ENCODE measurements around the gene LIF. TPM values are rescaled to one million over a fixed set of nuclear protein-coding genes. Genes with fewer than 3 reads are reported as not detected.

Gene LIF
- total RNA-seq, 3 donors from 2014 or later (not counting 1 experiment from before 2014, with no cell fraction given) = 2.0 to 2.7 (median 2.6) TPM

DNA sequence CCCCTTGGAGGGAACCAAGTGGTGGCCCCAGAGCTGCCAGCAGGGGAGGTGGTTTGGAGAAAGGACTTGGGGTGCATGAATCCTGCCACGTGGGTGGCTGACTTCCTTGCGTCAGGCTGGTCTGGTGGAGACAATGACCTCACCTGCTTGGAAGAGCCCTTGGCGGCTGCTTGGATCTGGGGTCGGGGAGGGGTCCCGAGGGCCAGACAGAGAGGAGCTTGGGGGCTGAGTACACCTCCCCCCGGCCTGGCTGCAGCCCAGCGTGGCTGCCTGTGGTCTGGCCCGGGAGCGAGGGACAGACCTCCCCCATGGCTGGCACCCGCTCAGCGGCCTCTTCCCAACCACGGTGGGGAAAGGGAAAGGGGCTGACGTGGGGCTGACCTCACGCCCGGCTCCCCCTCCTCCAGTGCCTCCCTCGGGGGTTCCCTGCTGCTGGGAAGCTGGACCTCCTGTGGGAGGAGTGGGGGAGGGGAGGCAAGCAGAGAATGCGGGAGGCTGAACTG, 13.8 kb downstream of the LIF start:
- H3K27ac Mint-ChIP-seq = no peak overlapping the region
- H3K9me3 ChIP-seq (ENCODE audit: control insufficient read depth, insufficient read depth, low read length) = no peaks in the 10 kb centered on the region
- H3K4me3 ChIP-seq (ENCODE audit: low read length) = no peak overlapping the region
- DNase-seq = no peak
- no peaks in the 10 kb centered on the region for H3K27me3 Mint-ChIP-seq (ENCODE audit: low read depth in 2 of 2)
- H3K4me1 Mint-ChIP-seq = peaks cover 10 to 15% of the 10 kb centered on the region in 2 donors
- H3K4me3 Mint-ChIP-seq = no peak overlapping the region
- H3K36me3 Mint-ChIP-seq = no peaks in the 10 kb centered on the region
- 63% methylated on average over 15 of the region's 17 CpGs for WGBS (ENCODE audit: insufficient coverage)
- H3K36me3 ChIP-seq (ENCODE audit: control insufficient read depth, insufficient read depth, low read length) = no peaks in the 10 kb centered on the region
- intact Hi-C loops (cut with micrococcal nuclease) = no loop called here
- TF ChIP-seq, protein P1, sequence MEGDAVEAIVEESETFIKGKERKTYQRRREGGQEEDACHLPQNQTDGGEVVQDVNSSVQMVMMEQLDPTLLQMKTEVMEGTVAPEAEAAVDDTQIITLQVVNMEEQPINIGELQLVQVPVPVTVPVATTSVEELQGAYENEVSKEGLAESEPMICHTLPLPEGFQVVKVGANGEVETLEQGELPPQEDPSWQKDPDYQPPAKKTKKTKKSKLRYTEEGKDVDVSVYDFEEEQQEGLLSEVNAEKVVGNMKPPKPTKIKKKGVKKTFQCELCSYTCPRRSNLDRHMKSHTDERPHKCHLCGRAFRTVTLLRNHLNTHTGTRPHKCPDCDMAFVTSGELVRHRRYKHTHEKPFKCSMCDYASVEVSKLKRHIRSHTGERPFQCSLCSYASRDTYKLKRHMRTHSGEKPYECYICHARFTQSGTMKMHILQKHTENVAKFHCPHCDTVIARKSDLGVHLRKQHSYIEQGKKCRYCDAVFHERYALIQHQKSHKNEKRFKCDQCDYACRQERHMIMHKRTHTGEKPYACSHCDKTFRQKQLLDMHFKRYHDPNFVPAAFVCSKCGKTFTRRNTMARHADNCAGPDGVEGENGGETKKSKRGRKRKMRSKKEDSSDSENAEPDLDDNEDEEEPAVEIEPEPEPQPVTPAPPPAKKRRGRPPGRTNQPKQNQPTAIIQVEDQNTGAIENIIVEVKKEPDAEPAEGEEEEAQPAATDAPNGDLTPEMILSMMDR (IDR thresholded peaks at IDR 0.05) = no peak
- peaks cover 18% of the 10 kb centered on the region for H3K4me1 ChIP-seq (ENCODE audit: control insufficient read depth, insufficient read depth, low read length)
- H3K27ac ChIP-seq (ENCODE audit: low read length) = no peak overlapping the region
- H3K27me3 ChIP-seq (ENCODE audit: control insufficient read depth, insufficient read depth, low read length) = no peaks in the 10 kb centered on the region
- no peak for ATAC-seq
- no peaks in the 10 kb centered on the region for H3K9me3 Mint-ChIP-seq

DNA sequence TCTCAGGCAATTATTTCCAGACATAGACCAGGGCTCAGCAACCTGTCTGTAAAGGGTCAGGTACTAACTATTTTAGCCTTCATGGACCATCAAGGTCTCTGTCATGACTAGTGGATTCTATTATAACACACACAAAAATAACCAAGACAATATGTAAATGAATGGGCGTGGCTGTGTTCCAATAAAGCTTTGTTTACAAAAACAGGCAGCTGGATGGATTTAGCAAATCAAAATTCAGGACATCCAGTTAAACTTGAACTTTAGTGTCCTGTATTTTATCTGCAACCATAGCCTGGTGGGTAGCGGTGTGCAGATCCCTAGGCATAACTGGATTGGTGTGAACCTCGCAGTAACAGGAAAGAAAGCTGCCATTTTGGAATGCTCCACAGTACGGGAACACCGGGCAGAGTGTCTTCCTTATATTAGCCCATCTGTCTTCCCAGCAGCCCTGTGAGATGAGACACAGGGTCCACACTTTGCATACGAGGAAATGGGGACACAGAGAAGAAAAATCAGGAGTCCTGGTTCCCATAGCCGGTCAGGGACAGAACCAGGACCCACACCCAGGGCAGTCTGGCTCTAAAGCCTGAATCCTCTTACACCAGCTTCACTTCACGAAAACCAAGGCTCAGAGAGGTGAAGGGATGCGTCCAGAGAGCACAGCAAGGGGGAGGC, 15.6 kb downstream of the LIF start:
- no peak overlapping the region for H3K27ac Mint-ChIP-seq
- Histone ChIP-seq H3K4me3 (ENCODE audit: low read length) (no peak overlapping the region), H3K27ac (ENCODE audit: low read length) (no peak overlapping the region), H3K36me3 (ENCODE audit: control insufficient read depth, insufficient read depth, low read length) (no peaks in the 10 kb centered on the region), H3K9me3 (ENCODE audit: control insufficient read depth, insufficient read depth, low read length) (no peaks in the 10 kb centered on the region), H3K27me3 (ENCODE audit: control insufficient read depth, insufficient read depth, low read length) (no peaks in the 10 kb centered on the region), H3K4me1 (ENCODE audit: control insufficient read depth, insufficient read depth, low read length) (peaks cover 33% of the 10 kb centered on the region)
- H3K4me1 Mint-ChIP-seq = peaks cover 19 to 26% of the 10 kb centered on the region in 2 donors
- no peak for ATAC-seq
- WGBS (ENCODE audit: insufficient coverage) = 90% methylated on average over 9 of the region's 9 CpGs
- no peak overlapping the region for H3K4me3 Mint-ChIP-seq
- intact Hi-C loops (cut with micrococcal nuclease) = no loop called here
- DNase-seq = no peak
- H3K36me3 Mint-ChIP-seq = no peaks in the 10 kb centered on the region
- no peaks in the 10 kb centered on the region for H3K9me3 Mint-ChIP-seq
- H3K27me3 Mint-ChIP-seq (ENCODE audit: low read depth in 2 of 2) = no peaks in the 10 kb centered on the region
- TF ChIP-seq, protein P1 (IDR thresholded peaks at IDR 0.05) = no peak

DNA sequence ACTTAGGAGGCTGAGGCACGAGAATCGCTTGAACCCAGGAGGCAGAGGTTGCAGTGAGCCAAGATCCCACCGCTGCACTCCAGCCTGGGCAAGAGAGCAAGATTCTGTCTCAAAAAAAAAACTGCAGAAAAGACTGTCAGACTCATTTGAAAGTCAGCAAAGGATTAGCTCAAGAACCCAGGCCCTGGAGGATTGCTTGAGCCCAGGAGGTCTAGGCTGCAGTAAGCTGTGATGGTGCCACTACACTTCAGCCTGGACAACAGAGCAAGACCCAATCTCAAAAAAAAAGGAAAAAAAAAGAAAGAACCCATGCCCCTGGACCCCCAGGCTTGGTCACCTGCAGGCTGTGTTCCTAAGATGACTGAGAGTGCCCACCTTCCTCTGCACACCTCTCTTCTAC, 16.2 kb downstream of the LIF start:
- H3K9me3 Mint-ChIP-seq = no peaks in the 10 kb centered on the region
- TF ChIP-seq, protein P1 (IDR thresholded peaks at IDR 0.05) = no peak
- Histone ChIP-seq H3K9me3 (ENCODE audit: control insufficient read depth, insufficient read depth, low read length) (no peaks in the 10 kb centered on the region), H3K27ac (ENCODE audit: low read length) (no peak overlapping the region), H3K4me1 (ENCODE audit: control insufficient read depth, insufficient read depth, low read length) (peaks cover 39% of the 10 kb centered on the region), H3K36me3 (ENCODE audit: control insufficient read depth, insufficient read depth, low read length) (no peaks in the 10 kb centered on the region), H3K27me3 (ENCODE audit: control insufficient read depth, insufficient read depth, low read length) (no peaks in the 10 kb centered on the region), H3K4me3 (ENCODE audit: low read length) (no peak overlapping the region)
- H3K4me3 Mint-ChIP-seq = no peak overlapping the region
- H3K27me3 Mint-ChIP-seq (ENCODE audit: low read depth in 2 of 2) = no peaks in the 10 kb centered on the region
- H3K27ac Mint-ChIP-seq = no peak overlapping the region
- 95% methylated on average over 3 of the region's 3 CpGs for WGBS (ENCODE audit: insufficient coverage)
- ATAC-seq (no peak), DNase-seq (no peak)
- no peaks in the 10 kb centered on the region for H3K36me3 Mint-ChIP-seq
- intact Hi-C loops (cut with micrococcal nuclease) = no loop called here
- H3K4me1 Mint-ChIP-seq = peaks cover 25 to 32% of the 10 kb centered on the region in 2 donors
